Measurements from ENCODE around the gene ATP2C2.
"Not testable (repeated sequence)": the region's sequence is repeated elsewhere in the genome, so short reads cannot be mapped to it uniquely, and the experiment has no call there.

Gene ATP2C2

GRCh38 chr16:84341528-84342295, 26.6 kb upstream of the ATP2C2 start:
- no peak for DNase-seq

GRCh38 chr16:84343800-84344199, 24.5 kb upstream of the ATP2C2 start:
- not testable (repeated sequence) for DNase-seq

- no peak for DNase-seq
Observed at GRCh38 chr16:84344781-84345180, 23.6 kb upstream of the ATP2C2 start.

GRCh38 chr16:84347161-84347560, 21.2 kb upstream of the ATP2C2 start:
- DNase-seq = no peak

DNA sequence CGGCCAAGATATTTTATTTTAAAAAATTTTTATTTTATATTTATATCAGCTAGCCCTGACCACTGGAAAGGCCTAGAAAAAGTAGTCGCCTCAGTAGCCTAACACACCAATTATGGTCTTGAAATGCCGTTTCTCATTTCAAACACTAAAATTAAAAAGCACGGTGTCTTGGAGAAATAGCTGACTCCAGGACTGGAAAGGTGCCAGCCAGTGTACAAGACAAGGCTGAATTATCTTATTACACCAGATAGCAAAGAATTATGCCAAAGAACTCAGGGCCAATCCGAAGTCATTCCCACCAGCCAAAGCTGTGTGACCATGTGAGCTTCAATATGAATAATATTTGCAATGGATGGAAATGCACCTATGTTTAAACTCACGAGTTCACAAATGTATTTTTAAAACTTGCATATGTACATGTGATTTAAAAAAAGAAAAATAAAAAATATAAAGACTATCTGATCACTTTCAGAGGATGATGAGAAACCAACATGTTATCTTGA, 19.9 kb upstream of the ATP2C2 start:
- DNase-seq = no peak

GRCh38 chr16:84349862-84350684, 18.3 kb upstream of the ATP2C2 start:
- DNase-seq = no peak

GRCh38 chr16:84350685-84351400, 17.5 kb upstream of the ATP2C2 start:
- no peak for DNase-seq

DNA sequence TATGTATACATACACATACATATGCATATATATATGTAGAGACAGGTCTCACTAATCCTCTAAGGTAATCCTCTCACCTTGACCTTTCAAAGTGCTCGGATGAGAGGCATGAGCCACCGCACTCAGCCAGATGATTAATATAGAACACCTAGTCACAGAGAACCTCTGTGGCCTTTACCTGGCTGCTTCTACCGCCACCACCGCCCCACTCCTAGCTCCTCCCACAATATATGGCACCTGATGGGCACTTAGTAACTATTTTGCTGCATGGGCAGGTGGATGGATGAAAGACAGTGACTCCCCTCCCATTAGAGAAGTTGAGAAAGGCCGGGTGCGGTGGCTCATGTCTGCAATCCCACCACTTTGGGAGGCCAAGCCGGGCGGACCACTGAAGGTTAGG, 16.7 kb upstream of the ATP2C2 start:
- DNase-seq = no peak

- no peak for DNase-seq
Observed at GRCh38 chr16:84354306-84354705, 14.0 kb upstream of the ATP2C2 start.

DNA sequence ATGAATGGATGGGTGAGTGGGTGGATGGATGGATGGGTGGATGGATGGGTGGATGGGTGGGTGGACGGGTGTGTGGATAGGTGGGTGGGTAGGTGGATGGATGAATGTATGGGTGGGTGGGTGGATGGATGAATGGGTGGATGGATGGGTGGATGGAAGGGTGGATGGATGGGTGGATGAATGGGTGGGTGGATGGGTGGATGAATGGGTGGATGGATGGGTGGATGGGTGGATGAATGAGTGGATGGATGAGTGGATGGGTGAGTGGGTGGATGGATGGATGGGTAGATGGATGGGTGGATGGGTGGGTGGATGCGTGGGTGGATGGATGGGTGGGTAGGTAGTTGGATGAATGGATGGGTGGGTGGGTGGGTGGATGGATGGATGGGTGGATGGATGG, 13.2 kb upstream of the ATP2C2 start:
- no peak for DNase-seq

- DNase-seq = no peak
Observed at GRCh38 chr16:84356176-84356575, 12.2 kb upstream of the ATP2C2 start.

DNA sequence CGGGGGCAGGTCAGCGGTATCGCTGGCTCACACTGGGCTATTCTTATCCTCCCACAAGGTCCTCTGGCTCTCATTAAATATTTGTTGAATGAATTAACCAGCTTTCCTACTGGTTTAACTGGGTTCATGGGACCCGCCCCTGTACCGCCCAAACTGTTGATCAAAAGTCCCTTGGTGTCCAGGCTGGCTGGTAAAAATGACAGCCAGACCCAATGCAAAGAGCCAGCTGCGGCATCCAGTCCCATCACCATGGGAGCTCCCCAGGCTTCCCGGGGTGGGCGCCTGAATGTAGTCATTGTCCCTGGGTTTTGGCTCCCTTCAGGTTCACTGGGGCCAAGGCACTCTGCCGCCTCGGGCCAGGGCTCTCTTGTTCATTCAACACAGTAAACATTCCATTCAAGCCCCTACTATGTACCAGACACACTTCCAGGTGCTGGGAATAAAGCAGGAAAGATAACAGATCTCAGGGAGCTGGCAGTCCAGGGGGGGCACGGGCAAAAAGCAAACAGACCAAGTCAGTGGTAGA, 11.7 kb upstream of the ATP2C2 start:
- DNase-seq = peak; percentile 30

GRCh38 chr16:84357191-84357651, 11.1 kb upstream of the ATP2C2 start:
- no peak for DNase-seq

DNA sequence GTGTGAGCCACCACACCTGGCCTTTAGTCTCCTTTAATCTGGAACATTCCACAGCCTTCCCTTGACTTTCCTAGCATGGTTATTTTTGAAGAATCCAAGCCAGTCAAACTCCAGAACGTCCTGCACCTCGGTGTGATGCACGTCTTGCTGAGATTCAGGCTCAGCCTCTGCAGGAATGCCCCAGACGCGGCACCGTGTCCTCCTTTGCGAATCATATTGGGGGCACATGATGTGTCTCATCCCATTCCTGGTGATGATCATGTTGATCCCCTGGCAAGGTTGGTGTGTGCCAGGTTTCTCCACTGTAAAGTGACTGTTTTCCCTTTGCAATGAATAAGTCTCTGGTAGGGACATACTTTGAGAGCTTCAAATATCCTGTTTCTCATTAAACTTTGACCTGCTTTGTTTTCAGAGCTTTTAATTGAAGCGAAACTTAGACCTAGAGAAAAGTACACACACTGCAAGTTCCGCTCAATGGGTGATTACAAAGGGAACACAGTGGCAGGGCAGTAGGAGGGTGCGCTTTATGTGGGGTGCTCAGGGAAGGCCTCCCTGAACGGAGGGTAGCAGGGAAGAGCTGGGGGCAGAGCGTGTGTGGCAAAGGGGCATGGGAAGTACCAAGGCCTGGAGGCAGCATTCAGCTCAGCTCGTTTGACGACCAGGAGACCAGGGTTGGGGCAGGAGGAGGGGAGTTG, 9.6 kb upstream of the ATP2C2 start:
- DNase-seq = no peak

DNA sequence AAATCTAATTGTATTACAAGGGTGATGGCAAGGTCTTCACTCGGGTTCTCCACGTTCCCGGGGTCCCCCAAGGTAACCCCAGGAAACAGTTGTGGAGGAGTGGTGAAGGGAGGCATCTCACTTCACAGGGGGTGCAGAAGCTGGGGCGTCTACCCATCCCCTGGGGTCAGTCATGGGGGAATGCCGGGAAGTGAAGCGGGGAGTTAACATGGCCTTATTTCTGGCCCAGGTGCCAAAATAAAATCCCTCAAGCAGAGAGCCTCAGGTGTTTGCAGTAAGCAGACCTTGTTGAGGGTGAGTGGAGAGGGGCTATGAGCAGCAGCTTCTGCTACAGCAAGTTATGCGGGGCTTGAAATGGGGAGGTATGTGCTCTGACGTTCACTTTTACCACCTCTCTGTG, 9.0 kb upstream of the ATP2C2 start:
- no peak for DNase-seq

DNA sequence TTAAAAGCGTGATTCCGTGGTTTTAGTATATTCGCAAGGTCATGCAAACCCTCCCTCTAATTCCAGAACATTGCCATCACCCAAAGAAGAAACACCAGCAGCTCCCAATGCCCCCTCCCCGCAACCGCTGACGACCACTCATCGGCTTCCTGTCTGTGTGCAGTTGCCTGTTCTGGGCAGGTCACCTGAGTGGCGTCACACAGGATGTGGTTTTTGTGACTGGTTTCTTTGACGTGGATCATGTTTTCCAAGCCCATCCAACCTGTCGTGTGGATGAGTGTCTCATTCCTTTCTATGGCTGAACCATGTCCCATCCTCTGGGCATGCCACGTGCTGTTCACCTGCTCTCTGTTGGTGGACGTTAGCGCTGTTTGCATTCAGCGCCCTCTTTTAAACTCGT, 8.2 kb upstream of the ATP2C2 start:
- DNase-seq = no peak

DNA sequence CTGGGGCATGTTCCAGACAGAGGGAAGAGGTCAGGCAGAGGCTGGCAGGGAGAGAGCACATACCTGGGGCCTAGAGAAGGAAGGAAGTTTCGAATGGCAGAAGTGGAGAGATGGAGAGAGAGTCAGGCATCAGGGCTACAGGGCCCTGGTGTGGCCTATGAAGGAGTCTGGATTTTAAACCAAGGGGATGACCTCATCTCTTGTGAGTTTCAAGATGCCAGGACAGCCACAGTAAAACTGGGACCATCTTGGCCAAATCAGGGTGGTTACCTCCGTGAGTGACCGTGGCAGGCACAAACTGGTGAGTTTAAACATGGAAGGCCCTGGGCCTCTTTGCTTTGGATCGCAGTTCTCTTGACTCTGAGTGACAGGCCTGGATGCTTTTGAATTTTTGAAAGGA, 7.6 kb upstream of the ATP2C2 start:
- no peak for DNase-seq

- no peak for DNase-seq
Observed at GRCh38 chr16:84361546-84361945, 6.8 kb upstream of the ATP2C2 start.

DNA sequence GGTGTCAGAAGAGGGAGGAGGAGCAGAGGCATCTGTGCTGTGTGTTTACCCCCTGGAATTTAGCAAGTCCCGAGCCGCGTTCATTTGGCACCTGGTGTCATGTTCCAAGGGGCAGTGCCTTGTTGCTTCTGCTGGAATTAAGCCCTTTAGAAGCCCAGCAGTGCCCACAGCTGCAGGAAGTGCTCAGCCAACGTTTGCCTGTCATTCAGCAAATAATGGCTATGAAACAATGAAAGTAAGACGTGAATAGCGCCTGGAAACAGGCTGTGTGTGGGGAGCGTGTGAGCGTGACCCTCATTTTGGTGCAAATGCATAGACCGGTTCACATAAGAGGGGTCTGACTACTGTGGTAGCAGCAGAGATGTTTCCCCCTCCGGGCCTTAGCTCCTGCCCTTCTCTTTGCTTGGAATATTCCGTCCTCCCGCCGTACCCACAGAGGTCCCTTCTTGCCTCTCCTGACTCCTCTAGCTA, 5.8 kb upstream of the ATP2C2 start:
- peak; percentile 13 for DNase-seq

DNA sequence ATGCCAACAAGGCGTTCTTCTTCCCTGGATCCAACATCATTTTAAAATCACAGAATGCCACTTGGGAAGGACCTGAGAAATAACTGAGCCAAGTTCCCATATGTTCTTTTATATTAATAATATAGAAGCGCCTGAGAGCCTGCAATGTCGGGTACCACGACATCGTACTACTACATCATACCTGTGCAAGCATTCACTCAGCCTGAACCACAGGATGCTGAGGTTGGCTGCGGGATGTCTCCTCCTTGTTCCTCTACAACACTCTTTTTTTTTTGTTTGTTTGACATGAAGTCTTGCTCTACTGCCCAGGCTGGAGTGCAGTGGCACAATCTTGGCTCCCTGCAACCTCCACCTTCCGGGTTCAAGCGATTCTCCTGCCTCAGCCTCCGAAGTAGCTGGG, 2.1 kb upstream of the ATP2C2 start:
- no peak for DNase-seq

DNA sequence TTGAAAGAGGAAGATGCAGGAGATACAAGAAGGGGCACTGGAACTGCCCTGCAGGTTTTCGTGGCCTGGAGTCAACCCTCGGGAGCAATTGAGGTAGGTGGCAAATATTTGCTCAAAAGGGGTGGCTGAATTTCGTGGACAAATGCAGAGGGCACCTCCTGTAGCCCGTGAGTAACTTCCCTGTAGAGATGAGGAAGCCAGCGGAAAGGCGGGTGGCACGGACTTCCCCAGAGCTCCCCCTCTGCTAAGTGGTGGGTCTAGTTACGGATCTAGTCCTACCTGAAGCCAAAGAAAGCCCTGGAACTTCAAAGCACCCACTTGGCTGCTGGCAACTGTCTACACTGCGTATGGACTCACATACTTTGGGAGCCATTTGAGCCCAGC, 1.0 kb upstream of the ATP2C2 start:
- no peak for DNase-seq

GRCh38 chr16:84367750-84368307, 509 bp upstream of the ATP2C2 start:
- DNase-seq = no peak
